ENCODE measurements around the gene OSTF1.

DNA sequence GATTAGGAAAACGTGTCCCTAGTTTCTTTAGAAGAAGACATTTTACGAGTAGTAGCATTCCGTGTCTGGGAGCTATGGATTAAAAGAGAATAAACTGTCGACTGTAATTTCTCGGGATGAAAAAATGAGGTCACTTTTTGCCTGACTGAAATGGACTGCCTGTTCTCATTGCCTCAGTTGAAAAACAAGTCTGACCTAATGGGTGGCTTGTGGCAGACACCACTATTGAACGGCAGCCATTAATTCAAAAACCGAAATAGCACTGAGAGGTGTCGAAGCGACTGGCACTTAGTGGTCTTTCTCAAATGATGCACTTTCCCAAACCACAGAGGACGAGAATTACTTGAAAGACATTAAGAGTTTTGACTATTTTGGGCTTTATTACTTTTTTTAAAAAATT, 35.4 kb downstream of the OSTF1 start:
- TF ChIP-seq CTCF (conservative IDR thresholded peaks at IDR 0.05; ENCODE audit: low read length) (no peak), EZH2phosphoT487 (IDR thresholded peaks at IDR 0.05; ENCODE audit: borderline replicate concordance) (no peak)

All from Loucy (cell line).